Stimulated activated CD4-positive, alpha-beta T cell treated with anti-CD3 and anti-CD28 coated beads, Interleukin-1b, Interleukin-23, amount 100 ng/mL, for 1 hour (primary cell): Measurements from ENCODE around the gene NOTUM.

Experiments
- DNase-seq, 2 donors: peaks; one replicate each; pipeline ENCODE4 v3.0.0-alpha.2; 2020; ENCODE audit warnings: low read depth in 2 of 2

The NOTUM gene

GRCh38 chr17:81961087-81961511 is at the start of gene NOTUM:
Gene NOTUM, minus strand, starts transcription at chr17:81961187. Its CDS starts 278 bp downstream, at chr17:81960909.
- no peak for DNase-seq

GRCh38 chr17:82009413-82009812 is 48.4 kb upstream of the NOTUM start:
- DNase-seq: no peak

DNA sequence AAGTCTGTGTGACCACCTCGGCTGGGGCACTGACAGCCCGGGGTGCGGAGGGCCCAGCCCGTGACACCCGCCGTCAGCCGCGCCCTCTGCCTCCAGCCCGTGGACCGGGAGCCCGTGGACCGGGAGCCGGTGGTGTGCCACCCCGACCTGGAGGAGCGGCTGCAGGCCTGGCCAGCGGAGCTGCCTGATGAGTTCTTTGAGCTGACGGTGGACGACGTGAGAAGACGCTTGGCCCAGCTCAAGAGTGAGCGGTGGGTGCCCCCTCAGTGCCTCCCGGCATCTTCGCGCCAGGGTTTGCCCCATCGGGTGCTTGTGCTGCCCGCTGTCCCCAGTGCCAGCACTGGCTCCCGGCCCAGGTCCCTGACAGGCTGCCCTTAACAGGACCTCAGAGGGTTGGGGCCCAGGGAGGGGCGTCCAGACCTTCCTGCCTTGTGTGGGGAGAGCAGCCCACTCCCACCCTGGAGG is 48.0 kb upstream of the NOTUM start:
- no peak for DNase-seq

DNA sequence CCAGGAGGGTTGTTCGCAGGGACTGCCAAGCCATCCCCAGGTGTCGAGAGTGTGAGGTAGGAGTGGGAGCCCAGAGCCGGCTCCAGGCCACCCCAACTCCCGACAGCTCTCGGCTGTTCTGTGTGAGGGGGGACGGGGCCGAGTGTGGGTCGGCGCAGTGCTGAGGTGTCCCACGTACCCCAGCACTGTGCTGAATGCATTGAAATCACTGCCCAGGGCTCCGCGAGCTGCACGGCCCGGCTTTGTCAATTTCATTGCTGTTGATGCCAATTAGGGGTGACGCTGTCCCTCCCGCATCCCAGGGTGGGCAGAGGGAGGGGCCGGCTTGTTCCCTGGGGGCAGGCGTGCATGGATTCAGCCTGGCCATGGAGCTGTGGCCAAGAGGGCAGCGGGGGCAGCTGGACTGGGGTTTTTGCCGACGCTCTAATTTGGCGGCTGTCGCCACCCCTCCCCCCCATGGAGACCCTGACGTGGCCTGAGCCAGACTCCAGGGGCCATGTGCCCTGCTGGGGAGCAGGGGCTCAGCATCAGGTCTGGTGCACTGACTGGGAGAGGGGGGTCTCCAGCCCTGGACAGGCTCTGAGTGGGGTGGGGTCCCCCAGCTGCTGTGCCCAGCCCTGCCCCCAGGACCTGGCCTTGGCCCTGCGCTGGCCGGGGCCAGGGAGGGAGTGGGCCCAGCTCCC is 47.4 kb upstream of the NOTUM start:
- no peak for DNase-seq

DNA sequence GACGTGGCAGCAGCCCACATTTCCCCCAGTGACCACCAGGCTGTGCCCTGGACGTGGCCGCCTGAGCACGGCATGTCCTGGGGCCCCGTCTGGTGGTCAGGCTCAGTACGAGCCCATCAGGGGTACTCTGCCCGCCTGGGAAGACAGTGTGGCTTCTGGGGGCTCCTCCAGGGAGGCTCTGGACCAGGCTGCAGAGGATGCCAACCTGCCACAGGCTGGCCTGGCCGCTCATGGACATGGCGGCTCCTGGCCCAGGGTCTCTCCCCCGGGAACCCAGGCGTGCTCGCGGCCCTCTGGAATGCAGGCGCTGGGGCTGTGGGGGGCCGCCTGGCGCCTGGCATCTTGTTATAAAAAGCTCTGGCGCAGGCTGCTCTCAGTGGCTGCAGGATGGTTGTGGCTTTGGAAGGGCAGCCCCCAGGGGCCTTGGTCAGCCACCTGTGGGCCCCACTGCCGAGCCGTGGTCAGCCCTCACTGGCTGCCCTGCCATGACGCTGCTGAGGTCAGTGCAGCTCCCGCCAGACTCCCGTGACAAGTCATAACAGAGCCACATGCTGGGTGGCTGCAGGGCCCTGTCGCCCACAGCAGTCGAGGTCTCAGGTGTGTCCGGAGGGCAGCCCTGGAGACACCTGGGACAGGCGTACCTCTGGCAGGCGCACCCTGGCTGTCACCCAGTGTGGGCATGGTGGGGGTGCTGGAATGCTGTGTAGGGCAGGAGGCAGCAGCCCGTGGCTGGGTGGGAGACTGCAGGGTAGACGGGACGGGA is 46.7 kb upstream of the NOTUM start:
- no peak for DNase-seq

- DNase-seq: no peak
These were observed 46.2 kb upstream of the NOTUM start for GRCh38 chr17:82007228-82007494.

DNA sequence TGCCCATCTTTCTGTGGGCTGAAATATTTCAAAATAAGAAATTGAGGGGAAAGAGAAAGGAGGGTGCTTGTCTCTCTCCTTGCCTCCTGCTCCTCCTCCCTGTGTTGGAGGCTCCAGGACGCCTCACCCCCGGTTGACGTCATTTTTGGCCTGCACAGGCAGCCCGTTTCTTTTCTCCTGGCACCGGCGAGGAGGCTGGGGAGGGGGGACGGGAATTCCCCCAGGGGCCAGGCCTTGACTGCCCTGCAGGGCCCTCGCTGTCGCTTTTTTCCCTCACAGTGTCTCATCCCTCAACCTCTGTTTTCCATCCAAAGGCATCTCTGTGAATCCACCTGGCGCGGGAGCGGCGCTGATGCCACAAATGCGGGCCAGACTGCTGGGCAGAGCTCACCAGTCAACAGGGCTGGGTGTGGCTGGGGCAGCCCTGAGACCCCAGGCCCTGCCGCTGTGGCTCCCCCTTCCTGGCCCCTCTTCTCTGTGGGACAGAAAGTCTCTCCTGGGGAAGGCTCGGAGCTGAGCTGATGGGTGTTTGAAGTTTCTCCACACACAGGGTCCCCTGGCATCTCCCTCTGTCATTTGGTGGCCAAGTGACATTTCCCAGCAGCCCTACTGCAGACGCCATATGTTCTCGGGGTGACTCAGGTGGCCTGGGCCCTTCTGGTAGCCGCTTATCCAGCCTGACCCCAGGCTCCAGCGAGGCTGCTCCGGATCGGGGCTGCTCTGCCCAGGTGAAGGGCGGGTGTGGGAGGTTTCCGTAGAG is 45.7 kb upstream of the NOTUM start:
- no peak for DNase-seq

DNA sequence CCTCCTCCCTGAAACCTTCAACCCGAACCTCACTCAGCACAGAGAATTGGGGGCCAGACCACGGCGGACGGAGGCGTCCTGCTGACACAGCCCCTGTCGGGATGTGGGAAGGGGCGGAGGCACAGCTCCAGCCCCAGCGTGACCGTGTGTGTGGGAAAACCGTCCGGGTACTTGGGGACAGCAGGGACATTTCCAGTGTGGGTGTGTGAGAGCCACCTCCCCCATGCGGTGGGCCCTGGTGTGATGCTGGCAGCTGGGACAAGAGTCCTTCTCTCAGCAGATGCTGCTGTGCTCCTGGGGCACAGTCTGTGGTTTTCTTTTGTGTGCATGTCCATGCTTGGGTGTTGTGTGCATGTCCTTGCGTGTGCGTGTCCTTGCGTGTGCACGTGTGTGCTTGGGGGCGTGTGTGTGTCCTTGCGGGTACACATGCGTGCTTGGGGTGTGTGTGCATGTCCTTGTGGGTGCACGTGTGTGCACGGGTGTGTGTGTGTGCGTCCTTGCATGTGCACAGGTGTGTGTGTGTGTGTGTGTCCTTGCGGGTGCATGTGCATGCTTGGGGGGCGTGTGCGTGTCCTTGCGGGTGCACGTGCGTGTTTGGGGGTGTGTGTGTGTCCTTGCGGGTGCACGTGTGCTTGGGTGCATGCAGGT is 44.8 kb upstream of the NOTUM start:
- no peak for DNase-seq

DNA sequence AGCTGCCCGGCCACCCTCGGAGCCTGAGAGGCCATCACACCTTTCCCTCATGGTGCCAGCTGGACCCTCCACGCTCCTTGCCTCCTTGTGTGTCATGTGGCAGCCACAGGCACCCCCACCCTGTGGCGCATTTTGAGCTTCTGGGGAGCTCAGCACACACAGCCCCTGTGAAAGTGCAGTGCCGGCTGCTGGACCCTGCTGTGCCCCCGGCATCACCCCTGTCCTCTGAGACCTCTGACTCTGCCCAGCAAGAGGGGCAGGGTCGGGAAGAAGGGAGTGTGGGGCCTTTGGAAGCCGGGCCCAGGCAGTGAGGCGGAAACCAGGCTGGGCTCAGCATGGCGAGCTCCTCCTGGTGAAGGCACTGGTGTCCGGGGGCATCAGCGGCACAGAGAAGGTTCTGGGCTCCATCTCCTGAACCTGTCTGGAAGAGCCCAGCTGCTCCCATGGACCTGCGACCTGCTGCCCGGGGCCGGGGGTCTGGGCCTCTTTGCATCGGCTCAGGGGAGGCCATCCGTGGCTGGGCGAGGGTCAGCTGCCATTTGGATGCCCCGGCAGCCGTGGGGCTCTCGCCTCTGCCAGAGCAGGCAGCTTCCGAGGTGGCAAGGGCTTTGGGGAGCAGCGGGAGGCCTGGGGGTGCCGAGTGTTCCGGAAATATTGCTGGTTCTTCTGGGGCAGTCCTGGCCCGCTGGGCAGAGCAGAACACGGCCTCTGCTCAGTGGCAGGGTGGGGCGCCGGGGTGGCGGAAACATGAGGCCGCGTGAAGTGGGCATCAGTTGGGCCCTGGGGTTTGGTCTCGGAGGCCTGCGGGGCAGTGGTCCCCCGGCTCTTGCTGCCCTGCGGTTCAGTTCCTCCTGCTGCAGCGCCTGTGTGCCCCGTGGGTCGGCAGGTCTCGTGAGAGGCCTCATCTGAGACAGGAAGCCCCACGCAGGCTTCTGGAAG is 43.8 kb upstream of the NOTUM start:
- no peak for DNase-seq

GRCh38 chr17:82003411-82004381 is 42.7 kb upstream of the NOTUM start:
- DNase-seq: no peak

GRCh38 chr17:82001571-82002056 is 40.6 kb upstream of the NOTUM start:
- DNase-seq: no peak

- no peak for DNase-seq
These were observed 40.0 kb upstream of the NOTUM start for GRCh38 chr17:82000803-82001570.

- no peak for DNase-seq
These were observed 39.2 kb upstream of the NOTUM start for GRCh38 chr17:81999976-82000802.

DNA sequence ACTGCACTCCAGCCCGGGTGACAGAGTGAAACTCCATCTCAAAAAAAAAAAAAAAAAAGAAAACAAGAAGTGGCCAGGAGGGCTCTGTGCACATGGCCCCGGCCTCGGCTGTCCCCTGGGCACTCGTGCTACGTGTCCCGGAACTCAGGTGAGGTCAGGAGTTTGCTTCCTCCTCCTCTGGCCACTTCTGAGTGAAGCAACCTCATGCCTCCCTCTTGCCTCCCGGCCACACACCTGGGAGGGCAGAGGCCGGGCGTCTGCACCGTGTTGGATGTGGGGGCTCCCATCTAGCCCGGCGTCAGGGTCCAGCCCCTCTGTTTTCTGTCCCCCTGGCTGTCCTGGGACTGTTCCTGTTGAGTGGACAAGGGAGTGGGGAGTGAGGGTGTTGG is 38.6 kb upstream of the NOTUM start:
- no peak for DNase-seq

GRCh38 chr17:81998691-81999438 is 37.9 kb upstream of the NOTUM start:
- no peak for DNase-seq

GRCh38 chr17:81998212-81998611 is 37.2 kb upstream of the NOTUM start:
- no peak for DNase-seq

- no peak for DNase-seq
These were observed 35.9 kb upstream of the NOTUM start for GRCh38 chr17:81996757-81997441.
